BJ (cell line): ENCODE measurements around the gene TACR2. TPM values are rescaled to one million over a fixed set of nuclear protein-coding genes. Genes with fewer than 3 reads are reported as not detected.

ENCODE experiments used
- CTCF ChIA-PET: fragments of 350-600 bp; formaldehyde crosslinking; extraction: SDS; loops from one replicate; lab custom pipeline; 2021; ENCODE audit warnings: antibody characterized with exemption, inconsistent platforms; lab: Yijun Ruan, JAX
- POLR2A ChIA-PET: fragments of 300-600 bp; sonication (Branson Sonifier 250); formaldehyde crosslinking; extraction: SDS; loops from one replicate; lab custom pipeline; 2021; ENCODE audit warnings: antibody characterized with exemption; lab: Charles Lee
- DNase-seq: peaks from one replicate; pipeline ENCODE4 v3.0.0-alpha.2; 2011; ENCODE audit warnings: low read depth
- H3K27me3 ChIP-seq: 2 replicates; pipeline ENCODE4 v1.6.0; 2011; ENCODE audit warnings: low read length; ENCODE audit not compliant: control insufficient read depth, insufficient read depth
- H3K36me3 ChIP-seq: 2 replicates; pipeline ENCODE4 v1.5.1; 2011; ENCODE audit warnings: low read length; ENCODE audit not compliant: control insufficient read depth, insufficient read depth
- H3K4me3 ChIP-seq: 2 replicates; pipeline ENCODE4 v1.5.1; 2011; ENCODE audit warnings: low read depth, mild to moderate bottlenecking, control low read depth, low read length
- CTCF ChIP-seq: IDR thresholded peaks from 2 replicates; pipeline ENCODE4 v1.5.1; 2011; ENCODE audit warnings: low read depth, mild to moderate bottlenecking, control low read depth, inconsistent platforms, low read length, moderate library complexity; ENCODE audit not compliant: insufficient read depth
- polyA plus RNA-seq: library from polyadenylated mRNA; depleted of rRNA; stranded (reverse); fragments of >200 nt; gene quantifications from 2 replicates; pipeline ENCODE4 v1.2.3, GENCODE V29; 2011

The TACR2 gene
- polyA plus RNA-seq, 1 experiment = 0.09 TPM

GRCh38 chr10:69463886-69464285, 47.2 kb upstream of the TACR2 start:
- ChIA-PET CTCF (no interaction called here), POLR2A (no interaction called here)
- H3K4me3 ChIP-seq = no peak overlapping the region
- no peak for TF ChIP-seq CTCF
- no peaks in the 10 kb centered on the region for H3K36me3 ChIP-seq
- H3K27me3 ChIP-seq = no peaks in the 10 kb centered on the region
- DNase-seq = no peak

- H3K36me3 ChIP-seq = no peaks in the 10 kb centered on the region
- ChIA-PET POLR2A (no interaction called here), CTCF (interaction anchor here (0.8 kb wide), 1 partner anchor 13 kb away, joined by 4 read pairs; no protein-coding TSS in a partner anchor)
- H3K27me3 ChIP-seq = no peaks in the 10 kb centered on the region
- no peak for DNase-seq
- H3K4me3 ChIP-seq = no peak overlapping the region
- no peak for TF ChIP-seq CTCF
Observed at GRCh38 chr10:69461243-69462025, 44.7 kb upstream of the TACR2 start.

GRCh38 chr10:69460576-69461242, 44.0 kb upstream of the TACR2 start:
- no peak for DNase-seq
- H3K27me3 ChIP-seq = no peaks in the 10 kb centered on the region
- POLR2A ChIA-PET = no interaction called here
- H3K4me3 ChIP-seq = no peak overlapping the region
- CTCF ChIA-PET = interaction anchor here (1.2 kb wide), 1 partner anchor 11 kb away, joined by 4 read pairs; no protein-coding TSS in a partner anchor
- no peaks in the 10 kb centered on the region for H3K36me3 ChIP-seq
- TF ChIP-seq CTCF = no peak

- no peaks in the 10 kb centered on the region for H3K27me3 ChIP-seq
- ChIA-PET POLR2A (no interaction called here), CTCF (interaction anchor here (1.2 kb wide), 1 partner anchor 10 kb away, joined by 4 read pairs; no protein-coding TSS in a partner anchor)
- no peaks in the 10 kb centered on the region for H3K36me3 ChIP-seq
- no peak for TF ChIP-seq CTCF
- DNase-seq = no peak
- H3K4me3 ChIP-seq = no peak overlapping the region
Observed at GRCh38 chr10:69459893-69460575, 43.3 kb upstream of the TACR2 start.
